NCI-H69 (cell line): ENCODE results near the gene DERL3.

Source experiments
- DNase-seq: peaks from one replicate; lab custom pipeline; 2025; lab: John Stamatoyannopoulos, UW

DERL3 gene

DNA sequence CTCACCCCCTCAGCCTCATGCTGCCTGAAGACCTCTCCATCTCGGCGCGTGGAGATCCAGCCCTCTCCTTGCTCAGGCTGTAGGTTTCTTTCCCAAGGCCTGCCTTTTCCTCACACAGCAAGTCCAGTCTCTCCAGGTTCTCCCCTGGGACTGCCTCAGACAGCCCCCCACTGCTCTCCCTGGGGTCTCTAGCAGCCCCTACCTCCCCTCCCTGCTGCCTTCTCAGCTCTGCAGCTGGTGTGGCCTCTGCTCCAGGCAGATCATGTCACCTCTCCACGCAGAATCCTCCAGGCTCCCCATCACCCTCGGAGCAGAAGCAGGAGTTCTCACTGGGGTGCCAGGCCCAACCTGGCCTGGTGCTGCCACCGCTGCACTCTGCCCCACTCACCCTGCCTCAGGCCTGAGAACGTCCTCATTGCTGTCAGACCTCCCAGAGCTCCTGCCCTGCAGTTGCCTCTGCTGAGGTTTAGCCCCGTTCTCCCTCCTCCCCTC is 36.9 kb downstream of the DERL3 start:
- no peak for DNase-seq

DNA sequence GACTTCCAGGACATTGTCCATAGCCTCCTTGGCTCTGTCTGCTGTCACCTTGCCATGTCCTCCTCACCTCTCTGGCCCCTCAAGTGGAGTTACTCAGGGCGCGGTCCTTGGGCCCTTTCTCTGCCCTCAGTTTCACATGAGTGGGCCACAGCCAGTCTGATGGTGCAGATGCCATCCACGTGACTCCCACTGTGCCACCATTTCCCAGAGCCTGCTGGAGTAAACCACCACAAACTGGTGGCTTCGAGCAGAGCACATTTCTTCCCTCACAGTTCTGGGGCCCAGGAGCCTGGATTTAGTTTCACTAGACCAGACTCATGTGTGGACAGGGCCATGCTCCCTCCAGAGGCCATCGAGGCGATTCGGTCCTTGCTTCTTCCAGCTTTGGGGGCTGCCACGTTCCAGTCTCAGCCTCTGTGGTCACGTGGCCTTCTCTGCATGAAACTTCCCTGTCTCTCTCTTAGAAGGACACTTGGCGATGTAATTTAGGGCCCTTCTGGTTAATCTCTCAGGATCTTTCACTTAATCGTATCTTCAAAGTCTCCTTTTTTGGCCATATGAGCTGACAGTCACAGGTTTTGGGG is 37.5 kb downstream of the DERL3 start:
- DNase-seq = no peak

DNA sequence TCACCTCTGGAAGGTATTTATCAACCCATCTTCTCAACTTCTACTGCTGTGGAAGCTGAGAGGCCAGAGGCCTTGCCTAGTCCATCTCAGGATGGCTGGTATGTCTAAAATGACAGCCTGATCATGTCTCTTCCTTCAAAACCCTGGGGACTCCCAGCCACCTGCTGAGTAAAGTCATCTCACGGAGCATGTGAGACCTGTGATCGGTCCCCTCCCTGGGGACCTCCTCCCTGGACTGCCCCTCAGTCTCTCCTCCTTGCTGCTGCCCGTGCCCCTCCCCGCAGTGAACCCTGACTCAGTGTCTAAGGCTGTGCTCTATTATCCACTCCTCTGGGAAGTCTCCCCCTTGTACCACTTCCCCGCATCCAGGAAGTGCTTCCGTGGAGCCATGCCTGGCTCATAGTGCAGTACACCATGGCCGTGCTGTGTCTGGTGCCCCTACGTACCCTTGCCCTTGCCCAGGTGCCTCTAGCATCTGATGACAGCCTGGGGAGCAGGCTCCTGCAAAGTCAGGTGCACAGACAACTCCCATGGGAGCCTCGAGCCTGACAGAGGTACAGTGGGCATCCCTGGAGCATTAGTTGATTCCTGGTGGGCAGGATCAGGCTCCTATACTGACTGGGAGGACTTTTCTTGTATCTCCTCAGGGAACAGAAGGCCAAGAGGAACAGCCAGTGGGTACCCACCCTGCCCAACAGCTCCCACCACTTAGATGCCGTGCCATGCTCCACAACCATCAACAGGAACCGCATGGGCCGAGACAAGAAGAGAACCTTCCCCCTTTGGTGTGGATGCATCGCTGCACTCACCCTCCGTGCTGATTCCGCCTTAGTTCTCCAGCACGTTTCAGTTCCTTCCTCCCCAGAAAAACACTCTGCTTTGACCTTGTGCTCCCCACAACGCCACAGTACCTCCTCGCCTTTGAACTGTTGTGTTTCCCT is 38.2 kb downstream of the DERL3 start:
- DNase-seq = no peak

DNA sequence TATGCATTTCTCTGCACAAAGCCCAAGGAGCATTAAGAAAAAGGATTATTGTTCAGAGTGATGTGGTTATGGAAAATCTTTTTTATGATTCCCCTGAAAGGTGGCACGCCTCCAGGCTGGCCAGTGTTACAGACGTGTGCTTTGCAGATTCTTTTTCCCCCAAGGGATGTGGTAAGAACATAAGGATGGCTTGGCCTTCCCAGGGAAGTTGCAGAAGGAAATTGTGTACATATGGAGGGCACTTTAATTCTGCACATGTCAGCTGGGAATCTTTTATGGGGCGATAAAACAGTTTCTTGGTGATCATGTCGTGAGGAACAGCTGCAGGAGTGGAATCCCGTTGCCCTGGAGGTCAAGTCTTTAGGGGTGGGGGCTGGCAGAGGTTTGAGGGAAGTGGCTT is 42.3 kb downstream of the DERL3 start:
- peak; percentile 35 for DNase-seq

DNA sequence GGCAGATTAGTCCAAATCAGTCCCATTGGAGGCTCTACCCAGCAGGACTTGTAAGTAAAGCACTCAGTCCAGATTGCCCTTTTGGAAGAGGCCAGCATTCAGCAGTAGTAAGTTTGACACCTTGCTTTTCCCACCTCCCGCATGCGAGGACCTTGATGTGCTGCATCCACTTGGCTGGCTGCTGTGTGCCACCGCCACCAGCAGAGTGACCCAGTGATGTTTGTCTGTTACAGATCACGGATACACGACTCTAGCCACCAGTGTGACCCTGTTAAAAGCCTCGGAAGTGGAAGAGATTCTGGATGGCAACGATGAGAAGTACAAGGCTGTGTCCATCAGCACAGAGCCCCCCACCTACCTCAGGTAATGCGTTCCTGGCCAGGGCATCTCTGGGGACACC is 45.5 kb downstream of the DERL3 start:
- DNase-seq = no peak

DNA sequence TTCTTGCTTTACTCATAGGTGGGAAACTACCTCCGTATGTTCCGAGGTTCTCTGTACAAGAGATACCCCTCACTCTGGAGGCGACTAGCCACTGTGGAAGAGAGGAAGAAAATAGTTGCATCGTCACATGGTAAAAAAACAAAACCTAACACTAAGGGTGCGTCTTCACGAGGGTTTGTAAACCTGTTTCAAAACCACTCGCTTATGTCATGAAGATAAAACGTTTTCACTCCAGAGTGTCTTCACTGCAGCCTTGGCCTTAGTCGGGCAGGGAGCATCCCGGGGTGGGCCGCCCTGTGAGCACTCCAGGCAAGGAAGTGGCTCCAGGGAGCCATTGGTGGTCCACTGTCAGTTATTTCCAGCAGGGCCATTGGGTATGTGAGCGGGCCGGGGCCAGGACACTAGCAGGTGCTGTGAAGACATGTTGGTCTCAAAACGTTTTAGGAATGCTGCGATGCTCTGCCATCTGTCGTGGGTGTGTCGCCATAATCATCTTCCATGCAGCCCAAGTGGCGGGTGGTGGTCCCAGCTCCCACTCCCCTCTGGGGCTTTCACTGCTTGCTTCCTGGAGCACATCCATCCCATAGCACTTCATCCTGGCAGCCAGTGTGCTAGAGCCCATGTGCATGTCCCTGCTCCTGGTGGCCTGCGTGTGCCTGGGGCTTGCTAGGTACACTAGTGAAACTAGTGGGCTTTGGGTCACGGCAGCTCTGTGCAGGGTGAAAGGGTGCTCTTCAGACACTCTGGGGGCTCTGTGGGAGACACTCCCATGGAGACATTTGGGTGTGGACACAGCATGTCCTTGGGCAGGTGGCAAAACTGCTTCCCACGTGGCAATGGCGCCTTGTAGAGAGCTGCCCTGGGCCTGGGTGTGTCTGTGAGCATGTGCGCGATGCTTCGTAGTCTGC is 46.8 kb downstream of the DERL3 start:
- no peak for DNase-seq

DNA sequence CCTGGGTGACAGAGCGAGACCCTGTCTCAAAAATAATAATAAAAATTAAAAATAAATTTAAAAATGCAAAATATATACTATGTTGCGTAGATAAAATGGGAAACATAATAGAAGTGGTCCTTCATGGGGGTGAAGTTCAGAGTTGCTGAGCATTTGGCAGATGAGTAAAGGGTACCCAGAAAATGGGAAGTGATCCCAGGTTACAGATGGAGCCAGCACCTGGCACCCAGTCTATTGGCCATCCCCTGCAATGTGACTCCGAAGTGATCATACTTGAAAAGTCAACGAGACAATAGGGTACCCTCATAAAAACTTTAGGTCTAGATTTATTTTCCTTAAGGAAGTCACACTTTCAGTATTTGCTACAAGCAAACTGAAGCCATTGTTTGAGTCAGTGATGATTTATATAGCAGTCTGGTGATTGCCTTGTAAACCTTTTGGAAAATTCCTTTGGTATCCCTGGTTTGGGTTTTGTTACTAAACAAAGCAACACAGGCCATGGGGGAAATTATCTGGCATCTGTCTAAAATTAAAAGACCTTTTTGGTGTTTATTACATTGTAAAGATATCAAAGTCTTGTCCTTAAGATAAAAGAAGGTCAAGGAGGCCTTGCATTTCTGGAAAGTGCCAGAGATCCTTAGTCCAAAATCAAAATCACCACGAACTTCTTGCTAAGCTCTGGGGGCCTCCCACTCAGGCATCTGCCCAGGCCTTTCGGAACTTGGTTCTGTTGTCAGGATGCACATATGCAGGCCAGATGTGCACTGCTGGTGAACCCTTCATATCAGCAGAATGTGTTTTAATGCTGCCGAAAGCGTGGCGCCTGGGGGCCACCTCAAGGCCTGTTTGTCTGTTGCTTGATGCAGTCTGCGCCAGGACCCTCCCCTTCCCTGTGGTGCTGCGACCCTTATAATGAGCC is 47.7 kb downstream of the DERL3 start:
- DNase-seq = no peak

DNA sequence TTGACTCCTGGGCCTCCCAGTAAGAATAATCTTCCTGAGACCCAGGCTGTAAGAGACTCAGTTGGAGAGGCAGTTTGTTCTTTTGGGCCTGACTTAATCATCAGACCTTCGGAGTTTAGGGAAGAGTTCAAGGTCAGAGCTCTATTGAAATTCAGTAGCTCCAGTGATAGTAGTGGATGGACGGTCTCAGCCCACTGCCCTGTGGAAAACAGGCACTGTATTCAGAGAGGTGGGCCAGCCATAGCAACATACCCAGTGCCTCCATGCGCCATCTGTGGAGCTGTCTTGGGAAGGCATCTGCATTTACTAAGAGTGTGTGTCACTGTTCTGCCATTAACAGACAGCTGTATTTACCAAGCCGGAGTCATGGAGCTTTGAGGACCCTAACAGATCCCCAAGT is 49.2 kb downstream of the DERL3 start:
- peak; percentile 27 for DNase-seq

DNA sequence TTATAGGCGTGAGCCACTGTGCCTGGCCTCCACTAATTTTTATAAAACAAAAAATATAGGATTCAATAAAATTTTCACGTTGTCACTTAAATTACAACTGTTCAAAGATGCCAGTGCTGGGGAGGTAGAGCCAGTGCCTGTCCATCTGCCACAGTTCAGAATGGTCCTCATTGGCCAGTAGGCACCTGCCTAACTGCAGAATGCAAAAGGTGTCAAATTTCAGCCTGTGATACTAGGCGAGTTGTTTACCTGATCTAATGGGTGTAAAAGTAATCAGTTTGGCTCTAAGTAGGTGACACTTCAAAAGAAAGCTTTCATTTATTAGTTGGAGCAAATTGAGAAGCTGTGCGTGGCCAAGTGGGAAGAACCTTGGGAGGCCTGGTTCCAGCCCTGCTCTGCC is 49.7 kb downstream of the DERL3 start:
- peak; percentile 58 for DNase-seq

DNA sequence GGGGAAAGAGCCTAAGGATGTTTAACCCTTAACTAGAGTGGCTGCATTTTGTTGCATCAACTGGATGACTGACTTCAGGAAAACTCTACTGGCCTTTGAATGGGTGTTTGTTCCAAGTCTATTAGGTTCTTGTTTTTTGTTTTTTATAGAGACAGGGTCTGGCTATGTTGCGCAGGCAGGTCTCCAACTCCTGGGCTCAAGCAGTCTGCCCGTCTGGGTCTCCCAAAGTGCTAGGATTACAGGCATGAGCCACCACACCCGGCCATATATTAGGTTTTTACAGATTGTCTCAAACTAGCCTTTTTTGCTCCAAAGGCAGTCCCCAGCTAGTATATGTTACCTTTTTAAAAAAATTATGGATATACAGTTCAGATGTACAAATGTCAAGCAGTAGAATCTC is 50.9 kb downstream of the DERL3 start:
- DNase-seq = no peak

DNA sequence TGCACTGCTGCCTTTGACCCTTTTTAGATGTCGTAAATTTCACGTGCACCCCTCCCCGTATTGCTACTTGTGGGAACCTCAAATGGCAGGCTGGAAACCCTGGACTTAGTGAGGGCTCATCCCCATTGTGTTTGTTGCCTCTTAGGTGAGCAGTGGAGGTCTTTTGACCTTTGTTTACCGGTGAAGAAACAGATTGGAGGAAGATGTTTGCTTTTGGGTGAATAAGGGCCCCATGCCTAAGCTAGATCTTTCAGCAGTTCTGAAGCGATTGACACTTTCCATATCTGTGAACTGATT is 51.3 kb downstream of the DERL3 start:
- DNase-seq = no peak

DNA sequence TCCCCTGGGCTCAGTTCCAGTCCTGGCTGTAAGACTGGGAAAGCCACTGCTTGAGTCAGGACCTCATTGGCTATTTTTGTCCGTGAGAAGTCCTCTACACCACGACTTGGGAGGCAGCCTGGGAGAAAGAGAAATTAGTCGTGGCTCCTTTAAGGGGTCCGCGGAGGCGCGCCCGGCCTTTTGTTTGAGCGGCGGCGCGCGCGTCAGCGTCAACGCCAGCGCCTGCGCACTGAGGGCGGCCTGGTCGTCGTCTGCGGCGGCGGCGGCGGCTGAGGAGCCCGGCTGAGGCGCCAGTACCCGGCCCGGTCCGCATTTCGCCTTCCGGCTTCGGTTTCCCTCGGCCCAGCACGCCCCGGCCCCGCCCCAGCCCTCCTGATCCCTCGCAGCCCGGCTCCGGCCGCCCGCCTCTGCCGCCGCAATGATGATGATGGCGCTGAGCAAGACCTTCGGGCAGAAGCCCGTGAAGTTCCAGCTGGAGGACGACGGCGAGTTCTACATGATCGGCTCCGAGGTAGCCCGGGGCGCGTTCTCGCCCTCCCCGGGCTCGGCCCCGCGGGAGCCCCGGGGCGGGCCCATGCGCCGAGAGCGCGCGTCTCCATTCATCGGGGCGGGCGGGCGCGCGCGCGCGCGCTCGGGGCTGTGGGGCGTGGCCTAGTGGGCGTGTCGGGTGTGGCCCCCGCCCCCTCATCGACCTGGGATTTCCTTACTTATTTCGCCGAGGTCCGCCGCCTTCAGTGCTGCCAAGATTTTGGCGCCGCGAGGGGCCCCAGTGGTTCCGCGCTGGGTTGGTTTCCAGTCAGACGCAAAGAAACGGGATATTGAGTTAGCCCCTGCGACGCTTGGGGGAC is 51.8 kb downstream of the DERL3 start, which contains the start of gene SMARCB1:
Gene SMARCB1 (plus strand): TSS at position 215 of the 848 bp plus-strand sequence. CDS start 204 bp downstream, at position 419.
- peak; percentile 95 for DNase-seq

DNA sequence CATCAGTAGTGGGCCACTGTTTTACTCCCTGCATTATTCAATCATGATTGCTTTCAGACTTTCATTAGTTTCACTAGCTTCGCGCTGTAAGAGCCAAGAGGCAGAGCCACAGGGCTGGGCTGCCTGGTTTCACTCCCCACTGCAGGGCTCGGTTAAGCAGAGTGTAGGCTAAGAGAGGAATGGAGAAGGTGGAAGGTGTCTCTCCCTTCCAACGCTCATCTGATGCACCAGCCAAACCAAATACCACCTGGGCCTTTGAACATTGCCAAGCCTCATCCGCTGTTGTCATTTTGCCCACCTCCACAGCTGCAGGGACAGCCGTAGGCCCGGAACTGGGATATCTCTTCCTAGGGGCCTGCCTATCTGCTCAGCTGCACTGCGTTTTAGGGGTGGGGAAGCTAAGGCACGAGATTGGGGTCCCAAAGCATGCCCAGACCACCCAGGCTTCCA is 52.5 kb downstream of the DERL3 start:
- no peak for DNase-seq
